HG03558 (cell line): ENCODE results near the gene MRPS6.

Source experiments
- ATAC-seq: cut with Tn5 transposase; IDR thresholded peaks from one replicate; pipeline ENCODE4 v1.9.1; 2021; ENCODE audit warnings: moderate number of reproducible peaks; ENCODE audit not compliant: unreplicated experiment; ENCODE audit errors: extremely low read depth

The MRPS6 gene

GRCh38 chr21:34073032-34073748 lies at the start of gene MRPS6, which contains the start of gene SLC5A3:
TSS of gene MRPS6 (plus strand) at chr21:34073578. CDS start at chr21:34073701, 123 bp downstream.
TSS of gene SLC5A3 (plus strand) at chr21:34073578. CDS start at chr21:34095199, 21,621 bp downstream.
- ATAC-seq = peak; percentile 45

- ATAC-seq = no peak
Measured at GRCh38 chr21:34023691-34024373, 49.5 kb upstream of the MRPS6 start.

DNA sequence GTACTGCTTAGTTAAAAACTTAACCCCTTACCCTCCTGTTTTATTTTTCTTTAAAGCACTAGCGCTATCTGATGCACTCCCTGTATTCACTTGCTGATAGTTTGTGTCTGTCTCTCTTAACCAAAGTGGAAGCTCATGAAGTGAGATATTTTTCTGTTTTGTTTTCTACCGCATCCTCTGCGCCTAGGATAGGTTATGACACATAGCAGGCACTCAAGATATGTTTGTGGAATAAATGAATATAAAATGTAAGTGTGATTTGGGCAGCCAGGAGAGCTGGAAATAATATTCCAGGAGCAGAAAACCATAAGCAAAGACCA lies 49.0 kb upstream of the MRPS6 start:
- no peak for ATAC-seq

DNA sequence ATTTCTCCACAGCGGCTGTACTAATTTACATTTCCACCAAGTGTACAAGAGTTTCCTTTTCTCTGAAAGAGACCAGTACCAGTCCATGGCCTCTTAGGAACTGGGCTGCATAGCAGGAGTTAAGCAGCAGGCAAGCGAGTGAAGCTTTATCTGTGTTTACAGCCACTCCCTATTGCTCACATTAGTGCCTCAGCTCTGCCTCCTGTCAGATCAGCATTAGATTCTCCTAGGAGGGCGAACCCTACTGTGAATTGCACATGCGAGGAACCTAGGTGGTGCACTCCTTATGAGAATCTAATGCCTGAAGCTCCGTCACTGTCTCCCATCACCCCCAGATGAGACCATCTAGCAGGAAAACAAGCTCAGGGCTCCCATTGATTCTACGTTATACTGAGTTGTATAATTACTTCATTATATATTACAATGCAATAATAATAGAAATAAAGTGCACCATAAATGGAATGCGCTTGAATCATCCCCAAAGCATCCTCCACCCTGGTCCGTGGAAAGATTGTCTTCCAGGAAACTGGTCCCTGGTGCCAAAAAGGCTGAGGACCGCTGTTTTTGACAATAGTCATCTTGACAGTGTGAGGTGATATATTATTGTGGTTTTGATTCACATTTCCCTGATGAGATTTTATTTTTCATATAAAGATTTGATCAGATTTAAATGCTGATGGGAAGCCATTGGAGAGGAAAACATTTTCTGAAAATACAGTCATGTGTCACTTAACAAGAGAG lies 45.5 kb upstream of the MRPS6 start:
- no peak for ATAC-seq

- no peak for ATAC-seq
Measured at GRCh38 chr21:34029743-34030528, 43.4 kb upstream of the MRPS6 start.

- ATAC-seq = no peak
Measured at GRCh38 chr21:34031835-34032370, 41.5 kb upstream of the MRPS6 start.

- no peak for ATAC-seq
Measured at GRCh38 chr21:34034369-34035014, 38.9 kb upstream of the MRPS6 start.

GRCh38 chr21:34035619-34036354 lies 37.6 kb upstream of the MRPS6 start:
- ATAC-seq = no peak

GRCh38 chr21:34037009-34037795 lies 36.2 kb upstream of the MRPS6 start:
- ATAC-seq = no peak

DNA sequence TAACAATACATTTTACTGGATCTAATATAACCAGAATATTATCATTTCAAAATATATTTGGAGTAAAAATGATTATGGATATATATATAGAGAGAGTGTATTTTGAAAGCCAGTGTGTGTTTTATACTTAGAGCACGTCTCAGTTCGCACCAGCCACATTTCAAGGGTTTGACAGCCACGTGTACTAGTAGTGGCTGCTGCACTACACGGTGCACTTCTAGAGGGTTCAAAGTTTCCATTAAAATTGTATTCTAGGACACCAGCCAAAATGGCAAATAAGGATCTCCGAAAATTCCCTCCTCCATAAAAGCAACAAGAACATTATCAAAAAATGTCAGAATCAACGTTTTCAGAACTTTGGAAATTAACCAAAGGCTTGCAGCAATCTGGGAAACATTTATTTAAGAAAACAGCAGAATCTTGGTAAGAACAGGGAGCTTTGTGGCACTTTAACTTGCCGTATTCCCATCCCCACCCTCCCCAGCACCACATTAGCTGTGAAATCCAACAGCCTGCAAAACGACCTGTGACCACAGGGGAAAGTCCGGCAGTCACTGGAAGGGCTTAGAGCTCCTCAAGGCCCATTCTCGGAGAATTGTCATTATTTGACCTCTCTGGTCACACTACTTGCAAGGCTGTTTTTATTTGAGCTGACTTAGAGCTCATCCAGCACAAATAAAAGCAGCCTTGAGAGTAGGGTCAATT lies 33.5 kb upstream of the MRPS6 start:
- no peak for ATAC-seq

GRCh38 chr21:34042735-34043134 lies 30.6 kb upstream of the MRPS6 start:
- ATAC-seq = no peak

- ATAC-seq = no peak
Measured at GRCh38 chr21:34043333-34043732, 30.0 kb upstream of the MRPS6 start.

DNA sequence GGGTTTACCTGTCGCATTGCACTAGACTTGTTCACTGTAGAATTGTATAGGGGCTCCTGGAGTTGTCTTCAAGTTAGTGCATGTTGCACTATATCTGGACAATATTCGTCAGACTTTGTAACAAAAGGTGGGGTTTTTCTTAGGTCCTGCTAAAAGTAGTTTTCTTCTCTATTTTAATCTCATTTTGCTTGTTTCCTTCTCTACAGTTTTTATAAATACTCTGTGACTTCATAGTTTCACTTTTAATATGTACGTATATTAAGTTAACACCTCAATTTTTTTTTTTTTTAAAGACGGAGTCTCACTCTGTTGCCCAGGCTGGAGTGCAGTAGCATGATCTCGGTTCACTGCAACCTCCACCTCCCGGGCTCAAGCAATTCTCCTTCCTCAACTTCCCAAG lies 26.5 kb upstream of the MRPS6 start:
- no peak for ATAC-seq

DNA sequence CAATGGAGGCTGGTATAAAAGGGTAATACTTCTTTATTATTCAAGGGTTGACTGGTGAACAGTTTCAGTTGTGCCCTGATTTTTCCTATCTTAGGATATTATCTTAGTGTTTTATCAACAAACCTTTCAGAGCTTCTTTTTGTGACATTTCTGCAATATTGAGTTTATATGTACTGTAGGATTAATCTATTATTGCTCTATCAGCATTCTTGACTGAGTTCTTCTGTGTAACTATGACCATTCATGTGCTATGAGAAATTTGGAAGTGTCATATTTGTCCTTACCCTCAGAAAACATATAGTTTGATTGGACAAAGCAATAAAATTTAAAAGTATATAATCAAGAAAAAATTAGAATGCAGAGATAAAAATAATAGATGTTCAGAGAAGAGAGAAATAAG lies 25.5 kb upstream of the MRPS6 start:
- ATAC-seq = no peak

DNA sequence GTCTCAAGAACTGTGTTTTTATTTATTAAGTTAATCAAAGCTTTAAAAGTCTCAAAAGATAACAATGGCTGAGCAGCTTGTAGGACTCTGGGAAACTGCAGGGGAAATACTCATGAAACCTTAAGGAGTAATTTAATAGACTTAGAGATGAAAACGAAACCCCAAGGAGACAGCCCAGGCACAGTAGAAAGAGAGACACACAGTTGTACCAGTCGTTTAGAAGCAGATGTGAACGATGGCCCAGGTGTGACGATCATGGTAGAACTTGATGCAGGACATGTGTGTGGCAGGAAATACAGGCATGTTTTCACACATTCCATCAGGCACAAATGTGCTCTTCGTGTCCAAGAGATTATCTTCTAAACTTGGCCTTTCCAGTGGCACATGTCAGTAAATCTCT lies 21.2 kb upstream of the MRPS6 start:
- ATAC-seq = no peak

GRCh38 chr21:34054259-34054658 lies 19.1 kb upstream of the MRPS6 start:
- ATAC-seq = no peak

DNA sequence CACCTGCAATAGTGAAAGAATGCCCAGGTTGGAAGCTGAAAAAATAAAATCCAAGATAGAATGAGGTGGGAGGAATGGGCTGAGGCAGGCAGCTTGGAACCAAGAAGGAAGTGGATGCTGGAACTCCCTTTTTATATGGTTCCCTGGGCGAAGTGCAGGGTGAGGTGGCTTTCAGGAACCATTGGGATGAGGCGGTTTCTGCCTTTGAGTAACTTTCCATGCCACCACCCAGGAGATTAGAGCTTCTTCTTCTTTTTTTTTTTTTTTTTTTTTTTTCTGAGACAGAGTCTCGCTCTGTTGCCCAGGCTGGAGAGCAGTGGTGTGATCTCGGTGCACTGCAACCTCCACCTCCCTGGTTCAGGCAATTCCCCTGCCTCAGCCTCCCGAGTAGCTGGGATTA lies 17.8 kb upstream of the MRPS6 start:
- ATAC-seq = no peak

DNA sequence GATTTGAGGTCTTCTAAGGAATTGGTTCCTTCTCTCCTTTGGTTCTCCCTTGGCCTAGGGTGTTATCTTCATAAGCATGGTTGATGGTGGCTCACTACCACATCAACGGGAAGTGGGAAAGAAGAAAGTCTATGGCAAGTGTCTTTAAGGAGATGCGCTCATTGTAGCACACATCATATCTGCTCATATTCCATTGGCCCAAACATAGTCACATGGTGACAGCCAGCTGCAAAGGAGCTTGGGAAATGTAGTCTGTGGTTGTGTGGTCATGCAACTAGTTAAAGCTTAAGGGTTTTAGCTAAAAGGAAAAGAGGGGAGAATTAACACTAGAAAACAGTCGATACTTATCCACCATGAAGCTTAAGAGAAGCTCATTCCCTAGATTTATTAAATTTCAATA lies 11.4 kb upstream of the MRPS6 start:
- no peak for ATAC-seq
